Esophagus mucosa (tissue), 1 donor: ENCODE results near the gene TSPEAR. TPM values are rescaled to one million over a fixed set of nuclear protein-coding genes. Genes with fewer than 3 reads are reported as not detected.

Experiments
- ATAC-seq: fragments of 200-7000 bp; cut with Tn5 transposase; one replicate; pipeline ENCODE4 v1.9.1; 2020
- total RNA-seq: library from RNA; stranded (reverse); gene quantifications from one replicate; pipeline ENCODE4 v1.2.4, GENCODE V29; 2023
- donor health status: DM: yes; HTN: yes; CAD: no.

Gene TSPEAR
- total RNA-seq, 1 donor from 2014 or later: 0.08 TPM

GRCh38 chr21:44718571-44718970 lies 7.2 kb upstream of the TSPEAR start:
- ATAC-seq: no peak

- ATAC-seq: no peak
Observed at GRCh38 chr21:44718093-44718492, 6.7 kb upstream of the TSPEAR start.

- no peak for ATAC-seq
Observed at GRCh38 chr21:44716984-44717383, 5.6 kb upstream of the TSPEAR start.

- no peak for ATAC-seq
Observed at GRCh38 chr21:44714905-44715304, 3.5 kb upstream of the TSPEAR start.

GRCh38 chr21:44713846-44714245 lies 2.5 kb upstream of the TSPEAR start:
- no peak for ATAC-seq

GRCh38 chr21:44713130-44713529 lies 1.8 kb upstream of the TSPEAR start:
- ATAC-seq: no peak

GRCh38 chr21:44712203-44713028 lies 1.0 kb upstream of the TSPEAR start:
- no peak for ATAC-seq

- no peak for ATAC-seq
Observed at GRCh38 chr21:44710756-44711326, 531 bp downstream of the TSPEAR start.

- ATAC-seq: no peak
Observed at GRCh38 chr21:44710294-44710665, 1.1 kb downstream of the TSPEAR start.

- ATAC-seq: peak; percentile 34
Observed at GRCh38 chr21:44709426-44710293, 1.7 kb downstream of the TSPEAR start.

- no peak for ATAC-seq
Observed at GRCh38 chr21:44708866-44709425, 2.4 kb downstream of the TSPEAR start.

GRCh38 chr21:44708213-44708865 lies 3.0 kb downstream of the TSPEAR start:
- ATAC-seq: no peak

GRCh38 chr21:44706706-44707581 lies 4.4 kb downstream of the TSPEAR start:
- no peak for ATAC-seq

GRCh38 chr21:44706026-44706705 lies 5.2 kb downstream of the TSPEAR start:
- ATAC-seq: no peak

GRCh38 chr21:44704636-44705001 lies 6.8 kb downstream of the TSPEAR start:
- ATAC-seq: no peak

GRCh38 chr21:44703731-44704635 lies 7.4 kb downstream of the TSPEAR start:
- ATAC-seq: no peak

GRCh38 chr21:44702973-44703730 lies 8.2 kb downstream of the TSPEAR start:
- ATAC-seq: no peak

GRCh38 chr21:44702111-44702972 lies 9.0 kb downstream of the TSPEAR start:
- no peak for ATAC-seq
